IPS-NIHi7 (cell line): ENCODE results near the gene DSG3.

Experiments
- DNase-seq: peaks from one replicate; pipeline ENCODE4 v3.0.0; 2012; ENCODE audit warnings: mixed read lengths; ENCODE audit errors: extremely low spot score

DSG3 gene

DNA sequence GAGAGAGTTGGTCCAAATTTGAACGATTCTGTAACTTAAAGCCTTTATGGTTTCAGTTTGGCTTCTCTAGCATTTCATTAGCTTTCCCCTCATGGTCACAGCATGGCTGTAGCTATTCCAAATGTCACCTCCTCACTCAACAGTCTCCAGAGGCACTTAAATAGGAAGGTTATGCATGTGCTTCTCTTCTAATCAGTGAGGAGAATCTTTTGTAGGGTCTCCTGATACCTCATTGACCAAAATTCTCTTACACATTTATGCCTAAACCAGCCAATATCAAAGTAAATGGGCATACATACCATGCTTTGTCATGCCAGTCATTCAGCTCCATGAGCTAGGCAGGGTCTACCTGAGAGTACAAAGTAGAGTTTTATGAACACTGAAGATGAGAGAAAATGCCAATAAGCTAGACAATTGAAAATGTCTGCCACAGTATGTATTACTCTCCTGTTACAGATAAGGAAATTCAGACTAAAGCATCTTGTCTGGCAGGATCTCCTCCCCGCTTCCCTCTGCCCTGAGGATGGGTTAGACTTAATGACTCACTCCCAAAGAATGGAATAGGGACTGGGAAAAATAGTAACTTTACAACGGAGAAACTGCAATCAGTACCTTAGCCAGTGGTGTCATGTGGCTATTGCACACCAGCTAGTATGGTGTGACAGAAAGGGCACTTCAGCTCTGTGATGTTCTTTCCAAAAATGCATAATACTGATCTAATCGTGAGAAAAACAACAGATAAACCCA, 65.8 kb downstream of the DSG3 start:
- peak; percentile 47 for DNase-seq

GRCh38 chr18:31516437-31516836, 68.9 kb downstream of the DSG3 start:
- no peak for DNase-seq

DNA sequence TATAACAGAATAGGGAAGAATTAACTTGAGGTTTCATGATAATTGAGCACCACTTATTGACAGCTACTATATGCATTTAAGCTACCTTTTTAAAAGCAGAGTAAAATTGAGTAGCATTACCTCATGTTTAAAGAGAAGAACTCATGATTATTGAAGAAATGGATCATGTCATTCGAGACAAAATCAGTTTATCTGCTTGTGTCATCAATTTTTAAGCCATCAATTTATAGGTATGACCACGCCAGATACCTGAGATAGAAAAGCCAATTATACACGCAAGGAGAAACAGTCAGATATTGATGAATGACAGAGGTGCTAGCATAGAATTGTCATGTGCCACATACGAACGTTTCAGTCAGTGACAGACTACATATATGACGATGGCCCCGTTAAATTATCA, 78.8 kb downstream of the DSG3 start:
- no peak for DNase-seq
